Stimulated activated CD8-positive, alpha-beta memory T cell treated with anti-CD3 and anti-CD28 coated beads, Interleukin-15, amount 100 ng/mL, for 1 hour (primary cell): Measurements from ENCODE around the gene MT1M.
"Not testable (repeated sequence)": the region's sequence is repeated elsewhere in the genome, so short reads cannot be mapped to it uniquely, and the experiment has no call there.

Source experiments
- DNase-seq: peaks from one replicate; pipeline ENCODE4 v3.0.0-alpha.2; 2020; ENCODE audit warnings: low read depth

MT1M gene

GRCh38 chr16:56649820-56650219, 17.4 kb downstream of the MT1M start:
- no peak for DNase-seq

DNA sequence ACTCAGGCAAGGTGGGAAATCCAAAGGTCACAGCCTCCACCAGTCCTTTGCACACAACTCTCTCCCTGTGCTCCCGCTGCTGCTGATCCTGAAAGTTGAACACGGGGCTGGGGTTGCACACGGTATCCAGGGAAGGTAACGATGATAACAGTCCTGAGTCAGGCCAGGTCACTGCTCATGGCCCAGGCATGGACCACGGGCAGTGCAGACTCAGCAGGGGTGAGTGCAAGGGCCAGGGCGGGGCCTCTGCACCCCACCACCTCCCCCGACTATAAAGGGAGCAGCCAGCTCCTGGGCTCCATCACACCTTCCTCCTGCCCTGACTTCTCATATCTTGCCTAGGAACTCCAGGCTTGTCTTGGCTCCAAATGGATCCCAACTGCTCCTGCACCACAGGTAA, 19.1 kb downstream of the MT1M start, which contains the start of gene MT1B:
MT1B (plus strand) TSS at position 301 of the 400 bp plus-strand sequence; CDS start at position 369, 68 bp downstream.
- no peak for DNase-seq

DNA sequence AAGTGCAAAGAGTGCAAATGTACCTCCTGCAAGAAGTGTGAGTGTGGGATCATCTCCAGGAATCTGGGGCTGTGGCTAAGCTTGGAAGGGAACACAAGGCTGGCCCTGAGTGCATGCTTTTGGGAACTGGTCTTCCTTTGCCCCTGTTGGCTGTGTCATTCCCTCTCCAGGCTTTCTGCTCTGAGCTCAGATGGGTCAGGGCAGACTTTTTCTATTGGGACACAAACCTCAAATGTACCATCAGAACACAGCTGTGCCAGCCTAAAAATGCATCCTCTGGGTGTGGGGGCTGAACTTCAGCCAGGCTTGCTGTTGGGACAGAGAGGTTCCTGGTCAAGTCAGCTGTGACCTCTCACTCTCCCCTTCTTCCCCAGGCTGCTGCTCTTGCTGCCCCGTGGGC, 20.1 kb downstream of the MT1M start:
- DNase-seq = no peak

DNA sequence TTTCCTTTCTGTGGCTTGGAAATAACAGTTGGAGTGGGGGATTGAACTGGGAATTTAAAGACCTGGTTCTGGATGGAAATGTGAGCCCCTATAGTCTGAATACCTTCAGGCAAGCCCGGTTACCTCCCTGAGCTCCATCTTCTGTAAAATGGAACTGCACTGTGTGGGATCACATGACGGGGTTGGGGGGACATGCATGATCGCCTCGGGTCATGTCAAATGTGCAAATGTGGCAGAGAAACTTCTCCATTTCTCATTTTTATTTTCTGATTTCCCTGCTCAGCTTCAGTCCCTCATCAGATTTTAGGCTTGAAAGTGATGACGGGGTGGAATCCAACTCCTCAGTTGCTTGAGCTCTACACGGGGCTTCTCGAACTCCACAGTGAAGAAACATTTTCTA, 20.8 kb downstream of the MT1M start:
- DNase-seq = no peak

DNA sequence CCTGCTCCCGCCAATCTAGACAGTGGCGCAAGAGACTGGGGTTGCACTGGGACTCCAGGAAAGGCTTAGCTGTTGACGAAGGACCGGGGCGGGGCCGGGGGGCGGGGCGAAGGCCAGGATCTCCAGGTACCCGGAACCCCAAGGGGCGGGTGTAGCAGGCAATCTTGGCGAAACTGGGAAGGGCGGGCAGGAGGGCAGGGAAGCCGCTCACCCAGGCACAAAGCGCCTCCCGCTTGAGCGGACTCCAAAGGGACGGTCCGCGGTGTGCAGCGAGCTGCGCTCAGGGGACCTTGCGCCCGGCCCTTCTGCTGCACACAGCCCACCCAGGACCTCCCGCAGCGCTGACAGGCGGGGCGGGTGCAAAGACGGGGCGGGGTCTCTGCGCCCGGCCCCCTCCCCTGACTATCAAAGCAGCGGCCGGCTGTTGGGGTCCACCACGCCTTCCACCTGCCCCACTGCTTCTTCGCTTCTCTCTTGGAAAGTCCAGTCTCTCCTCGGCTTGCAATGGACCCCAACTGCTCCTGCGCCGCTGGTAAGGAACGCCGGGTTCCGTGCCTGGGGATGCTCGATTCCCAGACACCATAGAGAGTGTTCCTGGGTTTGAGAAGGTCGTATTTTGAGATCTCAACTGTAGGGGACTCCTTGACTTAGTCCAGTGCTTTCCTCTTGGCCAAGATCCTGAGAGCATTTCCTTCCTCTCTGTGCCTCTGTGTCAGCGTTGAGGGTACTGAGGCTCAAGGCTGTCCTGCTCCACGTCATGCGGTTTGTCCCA, 25.3 kb downstream of the MT1M start, which contains the start of gene MT1F:
MT1F (plus strand) TSS at position 405 of the 772 bp plus-strand sequence; CDS start at position 505, 100 bp downstream.
- DNase-seq = peak; percentile 50

- DNase-seq = no peak
Measured at GRCh38 chr16:56658327-56658875, 25.9 kb downstream of the MT1M start.

DNA sequence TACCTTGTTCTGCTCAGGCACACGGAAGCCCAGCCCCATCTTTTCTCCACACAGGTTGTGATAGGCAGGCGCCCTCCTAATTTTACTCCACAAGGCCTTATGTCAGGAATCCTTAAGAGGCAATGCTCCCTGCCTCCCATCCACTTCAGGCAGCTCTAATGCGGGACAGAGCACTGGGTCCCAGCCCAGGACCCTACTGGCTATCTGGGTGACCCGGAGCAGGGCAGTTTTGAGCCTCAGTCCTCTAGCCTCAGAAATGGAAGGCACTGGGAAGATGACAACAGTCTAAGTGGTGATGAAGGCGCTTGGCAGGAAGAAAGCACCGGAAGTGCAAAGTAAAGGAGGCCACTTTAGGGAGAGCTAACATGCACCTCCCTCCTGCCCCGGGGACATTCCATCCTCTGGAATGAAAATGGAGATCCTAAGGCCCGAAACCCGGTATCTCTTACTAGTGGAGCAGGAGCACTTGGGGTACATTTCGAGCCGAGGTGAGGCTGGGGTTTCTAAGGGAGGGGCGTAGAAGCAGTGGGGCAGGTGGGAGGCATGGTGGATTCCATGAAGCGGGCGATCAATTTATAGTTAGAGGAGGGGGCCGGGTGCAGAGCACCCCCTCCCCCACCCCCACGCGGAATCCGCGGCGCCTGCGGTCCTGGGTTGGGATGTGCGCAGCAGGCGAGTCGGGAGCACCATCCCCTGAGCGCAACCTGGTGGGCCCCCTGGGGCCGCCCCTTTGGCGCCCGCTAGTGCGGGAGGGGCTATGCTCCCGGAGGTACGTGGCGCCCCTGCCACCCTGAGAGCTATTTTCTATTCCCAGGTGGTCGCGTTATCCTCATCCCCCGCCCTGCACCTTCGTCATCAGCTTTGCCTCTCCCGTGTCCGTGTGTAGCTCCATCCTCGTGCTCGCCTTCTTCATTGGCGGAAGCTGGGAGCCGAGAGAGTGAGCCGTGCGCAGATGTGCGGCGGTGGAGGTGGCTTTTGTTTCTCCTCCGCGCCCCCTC, 30.2 kb downstream of the MT1M start:
- DNase-seq = no peak

DNA sequence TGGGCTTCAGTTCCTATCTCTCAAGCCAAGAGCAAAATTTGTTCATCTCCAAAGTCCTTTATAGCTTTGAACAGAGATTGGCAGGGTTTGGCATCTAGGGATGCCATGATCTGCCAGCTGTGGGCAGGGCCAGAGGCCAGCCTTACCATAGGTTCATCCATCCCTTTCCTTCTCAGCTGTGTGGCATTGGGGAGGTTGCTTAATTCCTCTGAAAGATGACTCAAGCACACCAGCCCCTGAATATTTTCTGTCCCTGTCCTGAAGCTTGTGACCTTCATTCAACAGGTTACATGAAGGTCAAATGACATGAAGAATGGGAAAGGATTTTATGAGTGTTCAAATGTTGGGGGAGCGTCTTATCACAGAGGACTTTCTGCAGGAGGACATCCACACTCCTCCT, 32.0 kb downstream of the MT1M start:
- no peak for DNase-seq

DNA sequence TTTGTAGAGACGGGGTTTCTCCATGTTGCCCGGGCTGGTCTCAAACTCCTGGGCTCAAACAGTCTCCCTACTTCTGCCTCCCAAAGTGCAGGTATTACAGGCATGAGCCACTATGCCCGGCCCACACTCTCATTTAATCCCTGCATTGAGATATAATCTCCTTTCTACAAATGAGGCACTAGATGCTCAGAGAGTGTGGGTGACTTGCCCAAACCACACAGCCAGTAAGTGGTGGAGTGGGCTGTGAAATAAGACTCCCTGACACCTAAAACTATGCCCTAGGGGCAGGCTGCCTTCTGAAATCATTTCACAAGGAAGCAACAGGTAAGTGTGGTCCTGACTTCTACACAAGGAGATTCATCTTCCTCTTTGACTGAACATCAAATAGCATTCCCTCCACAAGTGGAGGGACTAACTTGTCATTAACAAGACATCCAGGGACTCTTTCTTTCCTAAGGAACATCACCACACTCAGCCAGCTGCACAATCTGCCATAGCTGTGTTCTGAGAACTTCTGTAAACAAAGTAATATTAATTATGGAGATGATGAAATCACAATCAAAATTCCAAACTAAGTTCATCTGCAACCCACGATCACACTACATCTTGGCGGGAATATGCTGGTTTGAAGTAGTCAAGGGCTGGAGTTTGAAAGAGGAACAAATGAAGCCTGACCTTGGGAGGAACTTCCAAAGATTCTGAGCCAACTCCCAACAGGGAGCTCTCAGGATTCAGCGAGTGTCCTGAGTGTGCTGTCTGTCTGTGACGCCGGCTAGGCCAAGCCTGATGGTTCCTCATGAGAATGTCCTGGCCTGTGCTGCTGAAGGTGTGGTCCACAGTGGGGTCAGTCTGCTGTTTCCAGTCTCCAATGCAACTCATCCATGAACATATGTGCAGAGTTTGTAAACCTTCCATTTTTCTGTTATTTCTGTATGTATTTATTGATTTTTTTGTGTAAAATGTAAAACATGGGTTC, 33.1 kb downstream of the MT1M start:
- not testable (repeated sequence) for DNase-seq

DNA sequence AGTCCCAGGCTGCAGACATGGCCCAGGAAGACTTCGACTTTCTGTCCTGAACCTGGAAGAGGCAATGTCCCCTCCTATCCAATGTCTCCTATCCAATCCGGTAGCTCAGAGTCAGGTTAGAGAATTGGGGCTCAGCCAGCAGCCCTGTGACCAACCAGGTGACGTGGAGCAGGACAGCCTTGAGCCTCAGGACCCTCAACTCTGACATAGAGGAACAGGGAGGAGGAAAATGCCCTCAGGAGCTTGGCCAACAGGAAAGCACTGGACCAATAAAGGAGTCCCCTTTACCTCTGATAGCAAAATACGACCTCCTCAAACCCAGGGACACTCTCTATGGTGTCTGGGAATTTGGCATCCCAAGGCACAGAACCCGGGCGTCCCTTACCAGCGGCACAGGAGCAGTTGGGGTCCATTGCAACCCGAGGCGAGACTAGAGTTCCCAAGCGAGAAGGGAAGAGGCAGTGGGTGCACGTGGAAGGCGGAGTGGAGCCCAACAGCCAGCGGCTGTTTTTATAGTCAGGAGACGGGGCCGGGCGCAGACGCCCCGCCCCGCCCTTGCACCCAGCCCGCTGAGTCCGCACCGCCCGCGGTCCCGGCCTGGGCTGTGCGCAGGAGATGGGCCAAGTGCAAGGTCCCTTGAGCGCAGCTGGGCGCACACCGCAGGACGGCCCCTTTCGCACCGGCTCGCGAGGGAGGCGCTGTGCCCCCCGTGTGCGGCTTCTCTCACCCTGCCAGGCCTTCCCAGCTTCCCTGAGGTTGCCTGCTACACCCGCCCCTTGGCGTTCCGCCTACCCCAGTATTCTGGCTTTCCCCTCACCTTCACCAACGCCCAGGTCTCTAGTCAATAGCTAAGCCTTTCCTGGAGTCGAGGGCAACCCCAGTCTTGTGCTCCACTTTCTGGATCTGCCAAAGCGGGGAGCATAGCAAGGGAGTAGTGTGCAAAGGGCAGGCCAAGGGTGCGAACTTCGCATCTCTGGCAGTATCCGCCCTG, 35.4 kb downstream of the MT1M start, which contains the start of gene MT1G:
MT1G (minus strand) TSS at position 485 of the 991 bp plus-strand sequence; CDS start at position 413, 72 bp downstream.
- no peak for DNase-seq

DNA sequence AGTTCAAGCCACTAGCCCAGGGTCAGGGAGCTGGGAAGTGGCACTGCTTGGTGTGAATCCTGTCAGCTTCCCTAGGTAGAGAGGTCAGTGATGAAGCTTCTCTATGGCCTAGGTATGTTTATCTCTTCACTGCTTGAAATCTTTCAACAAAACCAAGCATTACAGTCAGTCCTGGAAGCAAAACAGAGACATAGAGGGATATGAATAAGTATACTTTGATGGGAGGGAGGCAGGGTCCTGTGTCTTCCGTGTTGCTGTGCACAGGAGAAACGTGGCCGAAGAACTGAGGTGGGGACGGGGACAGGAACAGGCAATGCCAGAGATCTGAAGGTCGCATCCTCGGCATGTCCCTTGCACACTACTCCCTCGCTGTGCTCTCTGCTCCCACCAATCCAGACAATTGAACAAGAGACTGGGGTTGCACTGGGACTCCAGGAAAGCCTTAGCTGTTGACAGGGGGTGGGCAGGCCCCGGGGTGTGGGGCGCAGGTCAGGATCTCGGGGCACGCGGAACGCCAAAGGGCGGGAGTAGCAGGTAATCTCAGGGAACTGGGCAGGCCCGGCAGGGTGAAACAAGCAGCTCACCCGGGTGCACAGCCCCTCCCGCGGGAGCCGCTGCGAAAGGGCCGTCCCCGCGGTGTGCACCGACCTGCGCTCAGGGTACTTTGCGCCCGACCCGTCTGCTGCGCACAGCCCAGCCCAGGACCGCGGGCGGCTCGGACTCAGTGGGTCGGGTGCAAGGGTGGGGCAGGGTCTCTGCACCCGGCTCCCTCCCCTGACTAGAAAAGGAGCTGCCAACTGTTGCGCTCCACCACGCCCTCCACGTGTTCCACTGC, 36.8 kb downstream of the MT1M start, which contains the start of gene MT1H:
MT1H (plus strand) TSS at position 810 of the 835 bp plus-strand sequence. CDS start 71 bp downstream, outside the sequence.
- no peak for DNase-seq

GRCh38 chr16:56669840-56670619, 37.6 kb downstream of the MT1M start:
- no peak for DNase-seq

GRCh38 chr16:56670620-56670934, 38.1 kb downstream of the MT1M start:
- DNase-seq = no peak

- DNase-seq = not testable (repeated sequence)
Measured at GRCh38 chr16:56671691-56672090, 39.2 kb downstream of the MT1M start.

DNA sequence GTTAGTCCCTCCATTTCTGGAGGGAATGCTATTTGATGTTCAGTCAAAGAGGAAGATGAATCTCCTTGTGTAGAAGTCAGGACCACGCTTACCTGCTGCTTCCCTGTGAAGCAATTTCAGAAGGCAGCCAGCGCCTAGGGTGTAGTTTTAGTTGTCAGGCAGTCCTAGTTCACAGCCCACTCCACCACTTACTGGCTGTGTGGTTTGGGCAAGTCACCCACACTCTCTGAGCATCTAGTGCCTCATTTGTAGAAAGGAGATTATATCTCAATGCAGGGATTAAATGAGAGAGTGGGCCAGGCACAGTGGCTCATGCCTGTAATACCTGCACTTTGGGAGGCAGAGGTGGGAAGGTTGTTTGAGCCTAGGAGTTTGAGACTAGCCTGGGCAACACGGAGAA, 39.7 kb downstream of the MT1M start:
- not testable (repeated sequence) for DNase-seq

DNA sequence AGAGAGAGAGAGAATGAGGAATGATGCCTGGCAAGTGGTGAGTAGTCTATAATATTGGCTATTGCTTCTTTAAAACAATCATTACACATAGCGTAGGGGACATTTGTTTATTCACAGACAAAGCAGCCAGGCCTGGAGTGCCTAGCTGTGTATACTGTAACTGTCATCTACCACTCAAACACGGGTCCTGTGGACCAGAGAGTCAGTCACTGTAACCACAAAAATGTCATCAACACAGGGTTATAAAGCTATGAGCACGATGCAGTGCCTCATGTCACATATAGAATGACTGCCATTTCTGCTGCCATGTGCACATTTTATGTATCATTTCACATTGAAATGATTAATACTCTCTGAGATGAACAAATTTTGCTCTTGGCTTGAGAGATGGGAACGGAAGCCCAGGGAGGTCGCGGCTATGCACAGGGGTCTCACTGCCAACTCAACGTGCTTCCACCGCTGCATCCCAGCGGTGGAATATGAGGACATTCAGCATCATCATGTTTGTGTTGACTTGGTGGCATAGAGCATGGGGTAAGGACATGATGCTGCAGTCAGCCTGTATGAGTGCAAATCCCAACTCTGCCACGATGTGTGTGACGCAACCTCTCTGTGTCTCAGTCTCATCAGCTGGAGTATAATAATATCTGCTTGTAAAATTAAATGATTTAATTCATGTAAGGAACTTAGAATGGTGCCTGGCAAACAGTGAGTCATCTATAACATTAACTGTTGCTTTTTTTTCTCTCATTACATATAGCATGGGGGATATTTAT, 40.5 kb downstream of the MT1M start:
- DNase-seq = no peak

- no peak for DNase-seq
Measured at GRCh38 chr16:56673921-56674320, 41.5 kb downstream of the MT1M start.
